Renal cortex interstitium (tissue), 15 donors: ENCODE measurements around the gene GPALPP1. TPM values are rescaled to one million over a fixed set of nuclear protein-coding genes. Genes with fewer than 3 reads are reported as not detected.
"Not testable (repeated sequence)": the region's sequence is repeated elsewhere in the genome, so short reads cannot be mapped to it uniquely, and the experiment has no call there.

Experiments
- DNase-seq, 11 donors: peaks; one replicate each; pipeline ENCODE4 v3.0.0-alpha.2; 2013; ENCODE audit warnings: low read depth in 9 of 11, low spot score in 4 of 11; ENCODE audit errors: extremely low read depth in 1 of 11
- long read RNA-seq, 16 experiments: transcript quantifications; one replicate each; lab custom pipeline, GENCODE V29; 2026
- polyA plus RNA-seq, 3 donors: library from polyadenylated mRNA; unstranded; fragments of 120-200 nt; gene quantifications; one replicate each; pipeline ENCODE4 v1.2.1, GENCODE V29; 2013; ENCODE audit not compliant: insufficient read length in 3 of 3

GPALPP1 gene, protein sequence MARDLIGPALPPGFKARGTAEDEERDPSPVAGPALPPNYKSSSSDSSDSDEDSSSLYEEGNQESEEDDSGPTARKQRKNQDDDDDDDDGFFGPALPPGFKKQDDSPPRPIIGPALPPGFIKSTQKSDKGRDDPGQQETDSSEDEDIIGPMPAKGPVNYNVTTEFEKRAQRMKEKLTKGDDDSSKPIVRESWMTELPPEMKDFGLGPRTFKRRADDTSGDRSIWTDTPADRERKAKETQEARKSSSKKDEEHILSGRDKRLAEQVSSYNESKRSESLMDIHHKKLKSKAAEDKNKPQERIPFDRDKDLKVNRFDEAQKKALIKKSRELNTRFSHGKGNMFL
- polyA plus RNA-seq: 10 to 100 TPM; 50.5 to 60.3 (median 53.6) TPM
- long read RNA-seq, donor 1, transcript GPALPP1-203 (8 exons, 1,393 nt): major isoform, 5 of 5 reads
- long read RNA-seq, donor 1, partial matches to known transcripts: 0 of 5 reads
- long read RNA-seq, donor 1, other reads (novel, unspliced or antisense): 0 of 5 reads
- long read RNA-seq, donor 2, partial matches to known transcripts: 0 of 4 reads
- long read RNA-seq, donor 2, other reads (novel, unspliced or antisense): 0 of 4 reads
- long read RNA-seq, donor 3, transcript GPALPP1-203 (8 exons, 1,393 nt): major isoform, 6 of 7 reads
- long read RNA-seq, donor 3, partial matches to known transcripts: 0 of 7 reads
- long read RNA-seq, donor 3, other reads (novel, unspliced or antisense): 0 of 7 reads
- long read RNA-seq, donor 4, partial matches to known transcripts: 0 of 3 reads
- long read RNA-seq, donor 4, other reads (novel, unspliced or antisense): 0 of 3 reads
- long read RNA-seq, donor 5: 0 reads
- long read RNA-seq, donor 6, partial matches to known transcripts: 0 of 6 reads
- long read RNA-seq, donor 6, other reads (novel, unspliced or antisense): 0 of 6 reads
- long read RNA-seq, donor 7, partial matches to known transcripts: 0 of 6 reads
- long read RNA-seq, donor 7, other reads (novel, unspliced or antisense): 0 of 6 reads
- long read RNA-seq, donor 8: 0 reads
- long read RNA-seq, donor 9, partial matches to known transcripts: 0 of 4 reads
- long read RNA-seq, donor 9, other reads (novel, unspliced or antisense): 0 of 4 reads
- long read RNA-seq, donor 10, transcript GPALPP1-203 (8 exons, 1,393 nt): major isoform, 5 of 5 reads
- long read RNA-seq, donor 10, partial matches to known transcripts: 0 of 5 reads
- long read RNA-seq, donor 10, other reads (novel, unspliced or antisense): 0 of 5 reads
- long read RNA-seq, donor 11, partial matches to known transcripts: 0 of 2 reads
- long read RNA-seq, donor 11, other reads (novel, unspliced or antisense): 0 of 2 reads
- long read RNA-seq, donor 12, transcript GPALPP1-203 (8 exons, 1,393 nt): major isoform, 6 of 6 reads
- long read RNA-seq, donor 12, partial matches to known transcripts: 0 of 6 reads
- long read RNA-seq, donor 12, other reads (novel, unspliced or antisense): 0 of 6 reads
- long read RNA-seq, donor 13: 0 reads
- long read RNA-seq, donor 14, transcript GPALPP1-203 (8 exons, 1,393 nt): major isoform, 7 of 7 reads
- long read RNA-seq, donor 14, partial matches to known transcripts: 0 of 7 reads
- long read RNA-seq, donor 14, other reads (novel, unspliced or antisense): 0 of 7 reads
- long read RNA-seq, donor 15: 0 reads
- long read RNA-seq, donor 16, transcript GPALPP1-203 (8 exons, 1,393 nt): major isoform, 14 of 19 reads
- long read RNA-seq, donor 16, partial matches to known transcripts: 0 of 19 reads
- long read RNA-seq, donor 16, other reads (novel, unspliced or antisense): 0 of 19 reads

DNA sequence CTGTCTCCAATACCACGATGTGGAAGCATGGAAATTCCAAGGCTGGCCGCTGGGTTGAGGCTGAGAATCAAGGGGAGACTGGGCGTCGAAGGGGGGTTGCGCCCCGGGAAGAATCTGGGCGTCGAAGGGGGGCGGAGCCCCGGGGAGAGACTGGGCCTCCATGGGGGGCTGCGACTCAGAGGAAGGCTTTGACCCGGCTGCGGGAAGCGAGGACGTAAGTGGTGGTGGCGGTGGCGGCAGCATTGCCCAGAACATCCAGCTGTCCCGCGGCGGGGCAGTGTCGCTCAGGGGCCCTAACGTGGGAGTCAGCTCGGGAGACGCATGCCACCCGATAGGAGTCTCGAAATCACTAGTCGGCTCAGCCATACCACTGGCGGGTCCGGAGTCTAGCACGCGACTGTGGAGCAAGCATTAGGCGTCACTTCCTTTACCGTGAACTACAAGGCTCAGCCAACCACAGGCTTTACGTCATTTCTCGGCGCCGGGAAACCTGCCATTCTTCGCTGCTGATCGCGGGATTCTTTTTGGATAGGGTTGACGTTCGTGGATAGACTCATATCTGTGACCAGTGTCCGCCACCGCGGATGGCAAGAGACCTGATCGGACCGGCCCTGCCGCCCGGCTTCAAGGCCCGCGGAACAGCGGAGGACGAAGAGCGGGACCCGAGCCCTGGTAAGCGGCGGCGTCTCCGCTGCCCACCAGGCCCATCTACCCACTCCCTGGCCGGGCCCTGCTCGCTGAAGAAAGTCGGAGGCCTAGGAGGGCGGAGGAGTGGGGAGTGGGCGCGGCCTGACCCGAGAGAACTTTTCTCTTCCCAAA is at the start of gene GPALPP1, which contains the start of gene NUFIP1:
Gene GPALPP1 (plus strand): TSS at position 468 of the 819 bp plus-strand sequence. CDS start 117 bp downstream, at position 585.
Gene NUFIP1 (minus strand): TSS at position 401 of the 819 bp plus-strand sequence. CDS start 35 bp downstream, at position 366.
- peak; percentile 82 to 95 (median 92) for DNase-seq

DNA sequence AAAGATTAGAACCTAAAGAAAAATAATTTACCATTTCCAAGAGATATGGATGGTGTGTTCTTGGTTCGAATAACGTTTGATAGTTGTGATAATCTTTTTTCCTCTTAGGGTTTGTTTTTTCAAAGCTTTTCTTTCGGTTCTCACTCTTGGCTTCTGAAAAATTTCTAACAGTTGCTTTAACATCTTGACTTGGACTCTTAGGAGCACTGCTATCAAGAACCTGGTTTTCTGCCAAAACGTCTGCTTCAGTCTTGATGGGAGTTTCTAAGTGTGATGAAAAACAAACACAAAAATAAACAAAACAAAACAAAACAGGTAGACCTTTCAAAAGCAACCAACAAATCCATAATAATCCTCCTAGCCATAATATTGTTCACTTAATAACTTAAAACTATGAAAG is 45.9 kb upstream of the GPALPP1 start:
- DNase-seq: not testable (repeated sequence)

DNA sequence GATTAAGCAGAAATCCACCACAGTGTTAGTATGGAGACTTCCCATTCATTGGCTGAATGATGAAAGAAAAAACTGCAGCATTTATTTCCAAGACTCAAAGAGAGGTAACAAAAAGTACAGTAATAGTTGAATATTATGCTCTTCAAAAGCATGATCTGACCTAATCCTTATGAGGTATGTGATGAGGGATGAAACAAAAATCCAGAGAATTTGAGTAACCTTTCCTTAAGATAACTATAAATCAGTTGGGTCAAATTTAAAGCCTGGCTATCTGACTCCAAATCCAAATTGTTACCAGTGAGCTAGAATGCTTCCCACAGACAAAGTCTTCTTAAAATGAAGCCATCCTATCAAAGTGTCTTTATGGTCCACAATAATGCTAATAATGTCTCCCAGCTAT is 38.2 kb upstream of the GPALPP1 start:
- no peak for DNase-seq

DNA sequence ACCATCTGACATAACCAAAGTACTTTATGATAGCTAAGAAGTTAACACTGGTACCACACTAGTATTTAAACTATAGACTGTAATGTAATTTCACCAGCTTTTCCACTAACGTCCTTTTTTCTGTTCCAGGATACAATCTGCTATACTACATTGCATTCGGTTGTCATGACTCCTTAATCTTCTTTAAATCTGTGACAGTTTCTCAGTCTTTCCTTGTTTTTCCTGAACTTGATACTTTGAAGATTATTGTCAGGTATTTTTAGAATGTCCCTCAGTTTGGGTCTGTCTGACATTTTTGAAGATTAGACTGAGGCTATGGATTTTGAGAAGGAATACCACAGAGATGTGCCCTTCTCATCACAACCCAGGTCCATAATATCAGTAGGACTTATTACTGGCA is 36.7 kb upstream of the GPALPP1 start:
- DNase-seq: no peak

DNA sequence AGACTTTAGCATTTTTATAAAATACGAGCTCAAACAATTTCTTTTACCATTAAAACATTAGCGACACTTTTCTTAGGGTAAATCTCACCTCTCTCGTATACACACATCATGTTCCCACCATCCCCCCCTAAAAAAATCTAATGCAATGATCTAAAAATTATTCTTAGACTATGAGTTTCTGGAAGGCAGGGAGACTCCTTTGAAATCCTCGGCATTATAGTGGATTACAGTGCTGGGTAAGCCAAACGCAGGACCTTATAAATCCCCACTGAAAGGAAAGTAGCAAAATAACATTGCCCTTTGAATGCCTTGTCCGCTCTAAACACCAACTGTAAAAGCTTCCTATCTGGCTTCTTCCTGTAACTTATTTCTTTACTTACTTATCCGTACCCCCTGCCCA is 35.1 kb upstream of the GPALPP1 start:
- DNase-seq: no peak

DNA sequence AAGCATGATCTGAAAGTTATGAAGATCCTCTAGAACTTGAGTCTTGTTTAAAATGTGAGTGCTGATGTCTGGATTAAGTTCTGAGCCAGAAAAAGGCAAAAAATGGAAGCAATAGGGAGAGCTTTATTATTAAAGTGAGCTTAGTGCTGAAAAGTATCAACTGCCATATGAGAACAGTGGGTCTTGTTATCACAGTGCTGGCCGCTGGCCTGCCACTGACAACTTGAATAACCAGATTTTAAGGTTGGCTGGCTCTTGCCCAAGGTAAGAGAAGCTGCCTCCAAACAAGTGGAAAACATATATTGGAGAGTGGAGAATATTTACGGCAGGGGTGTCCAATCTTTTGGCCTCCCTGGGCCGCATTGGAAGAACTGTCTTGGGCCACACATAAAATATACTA is 33.9 kb upstream of the GPALPP1 start:
- DNase-seq: no peak

DNA sequence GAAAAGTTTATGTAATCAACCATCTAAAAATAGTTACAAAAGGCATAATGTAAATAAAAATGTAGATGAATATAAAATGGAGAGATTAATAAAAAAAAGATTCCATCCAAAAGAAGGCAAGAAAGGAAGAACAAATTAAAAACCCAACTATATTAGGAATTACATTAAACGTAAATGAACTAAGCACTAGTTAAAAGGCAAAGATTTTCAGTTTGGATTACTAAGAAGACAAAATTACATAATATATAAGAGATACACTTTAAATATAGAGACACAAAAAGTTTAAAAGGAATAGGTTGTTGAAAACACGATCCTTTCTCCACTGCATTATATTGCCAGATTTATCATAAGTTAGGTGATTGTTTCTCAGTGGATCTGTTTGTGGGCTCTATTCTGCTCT is 27.3 kb upstream of the GPALPP1 start:
- no peak for DNase-seq

DNA sequence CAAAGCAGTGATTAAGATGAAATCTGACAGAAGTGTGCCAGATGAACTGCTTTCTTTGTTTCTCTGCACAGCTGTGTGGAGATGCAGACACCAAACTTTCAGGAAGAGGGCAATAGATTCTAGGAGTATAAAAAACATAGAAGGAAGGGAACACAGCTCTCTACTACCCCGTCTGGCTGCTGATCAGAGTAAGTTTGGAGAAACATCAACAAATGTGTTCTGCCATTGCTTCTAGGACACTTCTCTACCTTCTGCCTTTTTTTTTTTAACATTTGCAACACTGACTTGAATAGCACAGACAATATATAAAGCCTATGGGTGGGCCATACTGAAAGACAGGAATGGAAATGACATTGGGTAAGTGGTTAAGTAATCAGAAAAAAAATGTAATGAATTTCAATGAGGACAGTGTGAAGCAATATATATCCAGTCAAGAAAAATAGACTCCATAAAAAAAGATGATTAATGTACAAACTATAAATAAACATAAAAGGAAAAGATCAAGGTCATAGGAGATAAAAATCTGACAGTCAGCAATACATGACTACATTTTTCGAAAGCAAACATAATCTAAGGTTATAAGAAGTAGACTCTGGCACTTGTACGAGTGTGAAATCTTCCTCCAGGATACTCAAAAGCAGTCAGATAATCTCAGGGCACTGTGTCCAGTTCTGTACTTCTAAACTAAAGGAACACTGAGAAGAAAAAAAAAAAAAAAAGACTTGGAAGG is 21.5 kb upstream of the GPALPP1 start:
- DNase-seq: no peak

DNA sequence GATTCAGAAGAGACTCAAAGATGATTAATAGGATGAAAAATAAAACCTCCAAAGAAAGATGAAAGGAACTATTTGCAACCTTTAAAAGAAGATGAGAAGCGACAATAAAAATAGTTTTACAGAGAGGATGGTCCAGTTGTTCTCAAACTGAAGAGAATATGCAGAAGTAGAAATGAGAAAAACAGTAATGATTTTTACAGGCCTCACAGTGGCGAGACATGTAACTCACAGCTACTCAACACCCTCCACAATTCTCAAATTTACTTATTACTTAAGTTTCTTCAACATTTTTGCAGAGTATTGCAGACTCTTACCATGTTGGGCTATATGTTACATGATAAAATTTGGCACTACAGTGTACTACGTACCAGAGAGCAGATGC is 20.9 kb upstream of the GPALPP1 start:
- no peak for DNase-seq

DNA sequence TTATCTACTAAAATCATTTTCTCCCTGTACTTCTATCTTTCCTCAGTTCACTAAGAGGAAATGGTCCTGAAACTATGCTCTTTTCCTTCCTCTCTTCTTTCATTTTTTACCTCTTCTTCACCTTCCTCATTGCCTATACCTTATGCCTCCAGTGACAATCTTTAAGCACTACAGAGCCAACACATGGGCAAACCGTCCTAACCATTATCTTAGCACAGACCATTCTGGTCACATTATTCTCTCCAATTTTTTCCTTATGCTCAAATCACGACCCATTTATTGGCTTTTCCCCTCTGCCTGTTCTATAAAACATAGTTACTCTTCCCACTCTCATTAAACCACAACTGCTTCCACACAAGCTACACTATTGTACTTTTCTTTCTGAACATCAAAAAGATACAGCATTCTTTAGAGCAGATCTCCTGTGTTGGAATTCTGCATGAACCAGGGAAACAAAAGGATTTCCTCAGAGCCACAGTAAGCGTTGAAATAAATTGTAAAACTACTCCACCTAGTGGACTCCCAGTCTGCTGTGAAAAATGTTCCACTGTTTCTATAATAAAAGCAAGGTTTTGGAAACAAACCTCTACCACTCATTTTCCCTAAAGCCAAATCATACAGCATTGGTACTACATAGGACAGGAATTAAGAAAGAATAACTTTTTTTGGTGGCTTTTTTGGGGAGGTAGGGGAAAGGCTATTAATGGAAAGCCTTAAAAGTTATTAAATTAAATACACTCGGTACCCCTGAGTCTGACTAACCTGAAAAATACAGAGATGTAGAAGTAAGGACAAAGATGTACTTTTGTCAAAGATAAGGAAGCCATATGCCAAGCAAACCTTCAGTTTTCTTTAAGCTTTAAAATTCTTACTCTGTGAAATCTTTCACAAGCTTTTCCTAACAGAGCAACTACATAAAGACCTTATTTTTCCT is 19.5 kb upstream of the GPALPP1 start:
- DNase-seq: peak in 6 of 11 donors; percentile 34 to 63 (median 46)

DNA sequence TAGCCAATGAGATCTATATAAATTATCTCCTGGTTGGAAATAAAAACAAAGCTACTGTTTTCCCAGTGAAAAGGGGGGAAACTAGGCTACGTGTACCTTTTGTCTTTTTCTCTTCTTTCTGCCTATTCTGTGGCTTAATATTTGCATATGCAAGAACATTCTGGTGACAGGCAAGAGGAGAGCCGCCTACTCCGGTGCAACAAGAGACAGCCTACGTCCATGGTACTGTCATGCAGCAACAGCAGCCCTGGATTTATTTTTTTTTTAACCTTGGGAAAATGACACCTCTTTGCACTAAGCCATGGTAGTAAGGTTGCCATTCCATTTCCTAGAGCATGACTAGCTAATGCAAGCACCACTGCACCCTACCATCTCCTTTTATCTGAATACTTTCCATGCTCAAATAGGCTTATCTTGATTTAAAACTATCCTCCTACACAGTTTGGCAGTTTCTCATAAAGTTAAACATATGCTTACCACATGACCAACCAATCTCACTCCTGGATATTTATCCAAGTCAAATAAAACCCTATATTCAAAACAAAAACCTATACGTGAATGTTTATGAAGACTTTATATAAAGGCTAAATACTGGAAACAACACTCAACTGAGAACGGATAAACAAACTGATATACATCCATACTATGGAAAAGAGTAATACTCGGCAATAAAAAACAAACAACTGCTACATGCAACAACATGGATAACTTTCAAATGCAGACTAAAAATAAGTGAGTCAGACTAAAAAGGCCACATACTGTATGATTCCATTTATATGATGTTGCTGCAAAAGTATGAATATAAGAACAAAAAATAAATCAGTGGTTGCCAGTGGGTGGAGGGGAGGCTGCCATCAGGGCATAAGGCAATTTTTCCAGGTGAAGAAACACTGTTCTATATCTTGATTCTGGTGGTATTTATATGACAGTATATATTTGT is 17.4 kb upstream of the GPALPP1 start:
- DNase-seq: peak in 1 of 11 donors; percentile 12

DNA sequence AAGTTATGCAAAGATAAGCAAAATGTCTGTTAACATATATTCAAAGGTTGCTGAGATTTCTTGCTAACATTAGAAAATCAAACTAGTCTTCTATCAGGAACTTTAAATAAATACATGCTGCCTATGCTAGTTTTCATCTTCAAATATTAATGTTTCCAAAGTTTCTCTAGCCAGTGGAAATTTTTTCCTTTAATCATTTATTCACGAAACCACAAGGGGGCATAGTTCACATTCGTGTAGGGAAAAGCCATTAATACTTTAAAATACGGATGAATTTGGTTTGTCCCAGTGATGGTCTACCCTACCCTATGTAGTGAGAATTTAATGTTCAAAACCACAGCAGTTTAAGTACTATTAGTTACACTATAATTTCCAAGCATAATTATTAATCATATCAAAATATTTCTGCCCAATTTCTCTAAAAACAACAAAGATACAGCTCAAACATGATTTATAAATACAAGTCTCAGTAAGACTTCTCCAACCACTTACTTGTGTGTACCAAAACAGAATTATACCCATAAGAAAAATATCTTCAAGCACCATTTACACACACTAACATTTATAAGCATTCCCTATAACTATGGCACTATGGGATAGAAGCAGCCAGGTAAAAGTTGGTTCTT is 16.3 kb upstream of the GPALPP1 start:
- peak in 1 of 11 donors; percentile 29 for DNase-seq

DNA sequence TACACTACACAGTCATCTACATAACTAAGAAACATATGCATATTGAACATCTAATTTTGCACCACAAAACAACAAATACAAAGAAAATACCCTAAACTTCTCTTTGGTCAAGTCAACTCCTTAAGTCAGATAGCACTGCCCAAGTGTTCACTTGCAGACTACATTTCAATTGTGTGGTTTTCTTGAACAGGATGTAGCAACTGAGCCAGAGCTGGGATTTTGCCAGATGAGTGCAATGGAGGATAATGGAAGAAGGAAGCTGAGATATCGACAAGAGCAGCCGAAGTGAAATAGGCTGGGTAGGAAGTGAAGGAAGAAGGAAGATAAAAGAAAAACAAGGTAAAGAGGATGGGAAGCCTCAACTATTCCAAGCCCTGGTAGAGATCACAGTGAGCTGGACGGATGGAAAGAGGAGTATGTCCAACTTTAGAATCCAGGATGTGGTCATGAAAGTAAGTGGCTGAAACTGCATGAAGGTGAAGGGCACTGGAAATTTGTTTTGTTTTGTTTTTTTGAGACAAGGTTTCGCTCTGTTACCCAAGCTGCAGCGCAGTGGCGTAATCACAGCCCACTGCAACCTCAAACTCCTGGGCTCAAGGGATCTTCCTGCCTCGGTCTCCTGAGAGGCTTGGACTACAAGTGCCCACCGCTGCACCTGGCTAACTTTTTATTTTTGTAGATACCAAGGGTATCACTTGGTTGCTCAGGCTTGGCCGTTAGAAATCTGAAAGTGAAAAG is 15.1 kb upstream of the GPALPP1 start:
- DNase-seq: no peak
